ENCODE measurements around the gene RELB.

DNA sequence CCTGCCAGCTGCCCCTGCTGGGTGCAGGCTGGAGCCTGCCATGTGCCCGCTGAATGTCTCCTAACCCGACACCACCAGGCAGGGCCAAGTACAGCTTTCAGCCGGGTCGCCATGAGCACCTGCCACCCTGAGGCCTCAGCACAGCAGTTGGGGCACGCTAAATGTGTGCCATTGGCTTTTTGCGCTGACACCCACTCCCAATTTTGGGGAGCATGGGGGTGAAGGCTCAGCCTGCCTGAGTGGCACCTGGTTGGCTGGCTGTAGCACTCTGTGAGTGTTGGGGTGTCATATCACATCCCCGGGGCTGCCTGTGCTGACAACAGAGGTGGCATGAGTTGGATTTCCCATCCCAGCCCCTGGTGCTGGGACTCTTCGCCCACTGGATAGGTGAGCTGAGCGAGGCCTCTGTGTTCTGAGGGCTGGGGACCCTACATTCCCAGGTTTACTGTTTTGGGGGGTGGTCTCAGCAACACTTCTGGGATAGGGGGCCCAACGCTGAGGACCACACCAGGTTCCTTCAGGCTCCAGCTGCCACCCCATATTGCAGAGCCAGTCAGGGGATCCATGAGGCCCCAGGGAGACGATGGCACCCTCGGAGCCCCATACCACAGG lies 7.2 kb upstream of the RELB start:
- TF ChIP-seq, protein P1, sequence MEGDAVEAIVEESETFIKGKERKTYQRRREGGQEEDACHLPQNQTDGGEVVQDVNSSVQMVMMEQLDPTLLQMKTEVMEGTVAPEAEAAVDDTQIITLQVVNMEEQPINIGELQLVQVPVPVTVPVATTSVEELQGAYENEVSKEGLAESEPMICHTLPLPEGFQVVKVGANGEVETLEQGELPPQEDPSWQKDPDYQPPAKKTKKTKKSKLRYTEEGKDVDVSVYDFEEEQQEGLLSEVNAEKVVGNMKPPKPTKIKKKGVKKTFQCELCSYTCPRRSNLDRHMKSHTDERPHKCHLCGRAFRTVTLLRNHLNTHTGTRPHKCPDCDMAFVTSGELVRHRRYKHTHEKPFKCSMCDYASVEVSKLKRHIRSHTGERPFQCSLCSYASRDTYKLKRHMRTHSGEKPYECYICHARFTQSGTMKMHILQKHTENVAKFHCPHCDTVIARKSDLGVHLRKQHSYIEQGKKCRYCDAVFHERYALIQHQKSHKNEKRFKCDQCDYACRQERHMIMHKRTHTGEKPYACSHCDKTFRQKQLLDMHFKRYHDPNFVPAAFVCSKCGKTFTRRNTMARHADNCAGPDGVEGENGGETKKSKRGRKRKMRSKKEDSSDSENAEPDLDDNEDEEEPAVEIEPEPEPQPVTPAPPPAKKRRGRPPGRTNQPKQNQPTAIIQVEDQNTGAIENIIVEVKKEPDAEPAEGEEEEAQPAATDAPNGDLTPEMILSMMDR (IDR thresholded peaks at IDR 0.05) = no peak
- no peak for TF ChIP-seq POLR2A (IDR thresholded peaks at IDR 0.05)
